GM23338 (cell line): ENCODE measurements around the gene DDX25.

Experiments used
- EZH2 ChIP-seq: fragments of 200-600 bp; sonication (generic); IDR thresholded peaks from one replicate; pipeline ENCODE4 v1.8.0; 2017; ENCODE audit warnings: antibody characterized with exemption, mild to moderate bottlenecking, low read depth; ENCODE audit not compliant: unreplicated experiment
- EZH2phosphoT487 ChIP-seq: fragments of 200-600 bp; sonication (generic); IDR thresholded peaks from one replicate; pipeline ENCODE4 v1.8.1; 2018; ENCODE audit warnings: antibody characterized with exemption; ENCODE audit not compliant: unreplicated experiment
- STAT1 ChIP-seq: IDR thresholded peaks from one replicate; pipeline ENCODE4 v1.6.1; 2016; ENCODE audit warnings: antibody characterized with exemption; ENCODE audit not compliant: unreplicated experiment
- TF ChIP-seq, protein P1 (sequence below): fragments of 250-450 bp; sonication (Bioruptor Pico); IDR thresholded peaks from 2 replicates; pipeline ENCODE4 v1.5.0; 2020; ENCODE audit warnings: mild to moderate bottlenecking, moderate library complexity
- TF ChIP-seq, protein P2 (sequence below), 2 experiments: fragments of 200-600 bp in 1 of 2; sonication (generic) in 1 of 2; conservative IDR thresholded peaks; 2 replicates each; pipeline versions ENCODE4 v1.5.1 to v1.6.1; 2016 to 2017; ENCODE audit warnings: antibody characterized with exemption in 2 of 2, low read depth in 2 of 2, mild to moderate bottlenecking in 2 of 2, moderate library complexity in 1 of 2

DNA sequence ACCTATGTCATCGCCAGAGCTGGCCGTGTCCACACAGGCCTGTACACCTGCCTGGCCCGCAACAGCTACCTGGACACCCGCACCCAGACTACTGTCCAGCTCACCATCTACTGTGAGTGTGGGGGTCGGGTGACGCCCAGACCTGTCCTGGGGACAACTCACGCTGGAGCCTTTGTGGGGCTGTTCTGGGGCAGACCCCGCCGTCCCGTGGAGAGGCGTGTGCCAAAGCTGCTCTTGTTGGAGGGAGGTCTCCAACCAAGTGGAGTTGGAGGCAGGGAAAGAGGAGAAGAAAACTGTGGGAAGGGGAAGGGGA lies 45.8 kb downstream of the DDX25 start:
- TF ChIP-seq, protein P1, sequence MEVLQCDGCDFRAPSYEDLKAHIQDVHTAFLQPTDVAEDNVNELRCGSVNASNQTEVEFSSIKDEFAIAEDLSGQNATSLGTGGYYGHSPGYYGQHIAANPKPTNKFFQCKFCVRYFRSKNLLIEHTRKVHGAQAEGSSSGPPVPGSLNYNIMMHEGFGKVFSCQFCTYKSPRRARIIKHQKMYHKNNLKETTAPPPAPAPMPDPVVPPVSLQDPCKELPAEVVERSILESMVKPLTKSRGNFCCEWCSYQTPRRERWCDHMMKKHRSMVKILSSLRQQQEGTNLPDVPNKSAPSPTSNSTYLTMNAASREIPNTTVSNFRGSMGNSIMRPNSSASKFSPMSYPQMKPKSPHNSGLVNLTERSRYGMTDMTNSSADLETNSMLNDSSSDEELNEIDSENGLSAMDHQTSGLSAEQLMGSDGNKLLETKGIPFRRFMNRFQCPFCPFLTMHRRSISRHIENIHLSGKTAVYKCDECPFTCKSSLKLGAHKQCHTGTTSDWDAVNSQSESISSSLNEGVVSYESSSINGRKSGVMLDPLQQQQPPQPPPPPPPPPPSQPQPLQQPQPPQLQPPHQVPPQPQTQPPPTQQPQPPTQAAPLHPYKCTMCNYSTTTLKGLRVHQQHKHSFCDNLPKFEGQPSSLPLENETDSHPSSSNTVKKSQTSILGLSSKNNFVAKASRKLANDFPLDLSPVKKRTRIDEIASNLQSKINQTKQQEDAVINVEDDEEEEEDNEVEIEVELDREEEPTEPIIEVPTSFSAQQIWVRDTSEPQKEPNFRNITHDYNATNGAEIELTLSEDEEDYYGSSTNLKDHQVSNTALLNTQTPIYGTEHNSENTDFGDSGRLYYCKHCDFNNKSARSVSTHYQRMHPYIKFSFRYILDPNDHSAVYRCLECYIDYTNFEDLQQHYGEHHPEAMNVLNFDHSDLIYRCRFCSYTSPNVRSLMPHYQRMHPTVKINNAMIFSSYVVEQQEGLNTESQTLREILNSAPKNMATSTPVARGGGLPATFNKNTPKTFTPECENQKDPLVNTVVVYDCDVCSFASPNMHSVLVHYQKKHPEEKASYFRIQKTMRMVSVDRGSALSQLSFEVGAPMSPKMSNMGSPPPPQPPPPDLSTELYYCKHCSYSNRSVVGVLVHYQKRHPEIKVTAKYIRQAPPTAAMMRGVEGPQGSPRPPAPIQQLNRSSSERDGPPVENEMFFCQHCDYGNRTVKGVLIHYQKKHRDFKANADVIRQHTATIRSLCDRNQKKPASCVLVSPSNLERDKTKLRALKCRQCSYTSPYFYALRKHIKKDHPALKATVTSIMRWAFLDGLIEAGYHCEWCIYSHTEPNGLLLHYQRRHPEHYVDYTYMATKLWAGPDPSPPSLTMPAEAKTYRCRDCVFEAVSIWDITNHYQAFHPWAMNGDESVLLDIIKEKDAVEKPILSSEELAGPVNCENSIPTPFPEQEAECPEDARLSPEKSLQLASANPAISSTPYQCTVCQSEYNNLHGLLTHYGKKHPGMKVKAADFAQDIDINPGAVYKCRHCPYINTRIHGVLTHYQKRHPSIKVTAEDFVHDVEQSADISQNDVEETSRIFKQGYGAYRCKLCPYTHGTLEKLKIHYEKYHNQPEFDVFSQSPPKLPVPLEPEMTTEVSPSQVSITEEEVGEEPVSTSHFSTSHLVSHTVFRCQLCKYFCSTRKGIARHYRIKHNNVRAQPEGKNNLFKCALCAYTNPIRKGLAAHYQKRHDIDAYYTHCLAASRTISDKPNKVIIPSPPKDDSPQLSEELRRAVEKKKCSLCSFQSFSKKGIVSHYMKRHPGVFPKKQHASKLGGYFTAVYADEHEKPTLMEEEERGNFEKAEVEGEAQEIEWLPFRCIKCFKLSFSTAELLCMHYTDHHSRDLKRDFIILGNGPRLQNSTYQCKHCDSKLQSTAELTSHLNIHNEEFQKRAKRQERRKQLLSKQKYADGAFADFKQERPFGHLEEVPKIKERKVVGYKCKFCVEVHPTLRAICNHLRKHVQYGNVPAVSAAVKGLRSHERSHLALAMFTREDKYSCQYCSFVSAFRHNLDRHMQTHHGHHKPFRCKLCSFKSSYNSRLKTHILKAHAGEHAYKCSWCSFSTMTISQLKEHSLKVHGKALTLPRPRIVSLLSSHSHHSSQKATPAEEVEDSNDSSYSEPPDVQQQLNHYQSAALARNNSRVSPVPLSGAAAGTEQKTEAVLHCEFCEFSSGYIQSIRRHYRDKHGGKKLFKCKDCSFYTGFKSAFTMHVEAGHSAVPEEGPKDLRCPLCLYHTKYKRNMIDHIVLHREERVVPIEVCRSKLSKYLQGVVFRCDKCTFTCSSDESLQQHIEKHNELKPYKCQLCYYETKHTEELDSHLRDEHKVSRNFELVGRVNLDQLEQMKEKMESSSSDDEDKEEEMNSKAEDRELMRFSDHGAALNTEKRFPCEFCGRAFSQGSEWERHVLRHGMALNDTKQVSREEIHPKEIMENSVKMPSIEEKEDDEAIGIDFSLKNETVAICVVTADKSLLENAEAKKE (CRISPR knock-in tag), result no peak
- no peak for TF ChIP-seq STAT1
- no peak for TF ChIP-seq EZH2
- TF ChIP-seq, protein P2, sequence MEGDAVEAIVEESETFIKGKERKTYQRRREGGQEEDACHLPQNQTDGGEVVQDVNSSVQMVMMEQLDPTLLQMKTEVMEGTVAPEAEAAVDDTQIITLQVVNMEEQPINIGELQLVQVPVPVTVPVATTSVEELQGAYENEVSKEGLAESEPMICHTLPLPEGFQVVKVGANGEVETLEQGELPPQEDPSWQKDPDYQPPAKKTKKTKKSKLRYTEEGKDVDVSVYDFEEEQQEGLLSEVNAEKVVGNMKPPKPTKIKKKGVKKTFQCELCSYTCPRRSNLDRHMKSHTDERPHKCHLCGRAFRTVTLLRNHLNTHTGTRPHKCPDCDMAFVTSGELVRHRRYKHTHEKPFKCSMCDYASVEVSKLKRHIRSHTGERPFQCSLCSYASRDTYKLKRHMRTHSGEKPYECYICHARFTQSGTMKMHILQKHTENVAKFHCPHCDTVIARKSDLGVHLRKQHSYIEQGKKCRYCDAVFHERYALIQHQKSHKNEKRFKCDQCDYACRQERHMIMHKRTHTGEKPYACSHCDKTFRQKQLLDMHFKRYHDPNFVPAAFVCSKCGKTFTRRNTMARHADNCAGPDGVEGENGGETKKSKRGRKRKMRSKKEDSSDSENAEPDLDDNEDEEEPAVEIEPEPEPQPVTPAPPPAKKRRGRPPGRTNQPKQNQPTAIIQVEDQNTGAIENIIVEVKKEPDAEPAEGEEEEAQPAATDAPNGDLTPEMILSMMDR (conservative IDR thresholded peaks at IDR 0.05; ENCODE audit: low read depth in 2 of 2), result no peak
- TF ChIP-seq EZH2phosphoT487, result no peak
